K562 (cell line): ENCODE data around the gene RNF31. TPM values are rescaled to one million over a fixed set of nuclear protein-coding genes. Genes with fewer than 3 reads are reported as not detected.

Experiments
- ARID3A ChIP-seq: IDR thresholded peaks from 2 replicates; pipeline ENCODE4 v1.6.1; 2012; ENCODE audit warnings: low read depth, low read length, improper control_type of control experiment, borderline replicate concordance
- ASH1L ChIP-seq: fragments of 450-650 bp; IDR thresholded peaks from 2 replicates; pipeline ENCODE4 v1.6.1; 2018; ENCODE audit warnings: borderline replicate concordance, mild to moderate bottlenecking, low read depth; ENCODE audit not compliant: partially characterized antibody
- BMI1 ChIP-seq: fragments of 150-350 bp; IDR thresholded peaks from 2 replicates; pipeline ENCODE4 v1.6.1; 2014; ENCODE audit warnings: low read length
- C11orf30 ChIP-seq: fragments of 450-650 bp; IDR thresholded peaks from 2 replicates; pipeline ENCODE4 v1.6.1; 2016; ENCODE audit warnings: low read depth, mild to moderate bottlenecking
- CBX5 ChIP-seq: IDR thresholded peaks from 2 replicates; pipeline ENCODE4 v1.6.1; 2014; ENCODE audit warnings: low read depth, borderline replicate concordance
- FOSL1 ChIP-seq: fragments of 200-800 bp; sonication (Bioruptor generic); conservative IDR thresholded peaks from 2 replicates; pipeline ENCODE4 v1.6.1; 2016; ENCODE audit warnings: missing genetic modification characterization, missing compliant biosample characterization
- FOXA1 ChIP-seq: fragments of 450-650 bp; IDR thresholded peaks from 2 replicates; pipeline ENCODE4 v1.6.1; 2016; ENCODE audit warnings: mild to moderate bottlenecking, borderline replicate concordance
- FUS ChIP-seq: fragments of 200-400 bp; formaldehyde crosslinking; optimal IDR thresholded peaks from 2 replicates; pipeline ENCODE3; 2017; ENCODE audit warnings: low read depth, low read length
- GTF2B ChIP-seq: IDR thresholded peaks from 2 replicates; pipeline ENCODE4 v1.6.1; 2011; ENCODE audit not compliant: insufficient read length; ENCODE audit errors: extremely low read depth
- KDM4B ChIP-seq, 2 experiments: fragments of 450-650 bp in 1 of 2; sonication (generic) in 1 of 2; IDR thresholded peaks; 2 replicates each; pipeline ENCODE4 v1.6.1; 2016 to 2017; ENCODE audit warnings: borderline replicate concordance in 2 of 2, antibody characterized with exemption in 1 of 2, low read depth in 1 of 2, mild to moderate bottlenecking in 1 of 2
- LARP7 ChIP-seq: fragments of 450-650 bp; IDR thresholded peaks from 2 replicates; pipeline ENCODE4 v1.6.1; 2016
- MXI1 ChIP-seq: IDR thresholded peaks from 2 replicates; pipeline ENCODE4 v1.6.1; 2011; ENCODE audit warnings: low read depth, mild to moderate bottlenecking, improper control_type of control experiment, low read length
- RFX1 ChIP-seq: fragments of 450-650 bp; IDR thresholded peaks from 2 replicates; pipeline ENCODE4 v1.6.1; 2016; ENCODE audit warnings: mild to moderate bottlenecking, moderate library complexity
- SNIP1 ChIP-seq: fragments of 450-650 bp; IDR thresholded peaks from 2 replicates; pipeline ENCODE4 v1.7.1; 2017; ENCODE audit warnings: low read depth, mild to moderate bottlenecking
- THAP7 ChIP-seq: fragments of 250-450 bp; sonication (Bioruptor Pico); IDR thresholded peaks from 2 replicates; pipeline ENCODE4 v1.5.0; 2021
- TSHZ1 ChIP-seq: fragments of 250-450 bp; sonication (Bioruptor Pico); IDR thresholded peaks from 2 replicates; pipeline ENCODE4 v1.4.0; 2020; ENCODE audit warnings: mild to moderate bottlenecking, moderate library complexity
- YBX1 ChIP-seq: fragments of 450-650 bp; IDR thresholded peaks from 2 replicates; pipeline ENCODE4 v1.7.1; 2016; ENCODE audit warnings: mild to moderate bottlenecking
- ZFP36 ChIP-seq: fragments of 150-350 bp; IDR thresholded peaks from 2 replicates; pipeline ENCODE4 v1.6.1; 2018; ENCODE audit warnings: low read length, low read depth; ENCODE audit not compliant: partially characterized antibody
- ZNF174 ChIP-seq: fragments of 250-450 bp; sonication (Bioruptor Pico); IDR thresholded peaks from 2 replicates; pipeline ENCODE4 v1.4.0; 2020; ENCODE audit warnings: mild to moderate bottlenecking
- ZNF347 ChIP-seq: fragments of 450-650 bp; formaldehyde crosslinking; IDR thresholded peaks from 2 replicates; pipeline ENCODE4 v1.4.0; 2020; ENCODE audit warnings: low read depth, mild to moderate bottlenecking, moderate library complexity
- ZNF586 ChIP-seq: fragments of 450-650 bp; formaldehyde crosslinking; conservative IDR thresholded peaks from 2 replicates; pipeline ENCODE4 v1.4.0; 2020; ENCODE audit warnings: mild to moderate bottlenecking, moderate library complexity
- ZNF644 ChIP-seq: fragments of 200-800 bp; sonication (Bioruptor generic); IDR thresholded peaks from 2 replicates; pipeline ENCODE4 v1.6.1; 2016; ENCODE audit warnings: low read depth, missing genetic modification characterization, missing compliant biosample characterization
- polyA plus RNA-seq, 8 experiments: library from polyadenylated mRNA; depleted of rRNA in 4 of 8; stranded (reverse) in 5 of 8; unstranded in 3 of 8; fragments of >200 nt; fragmentation: Nextera tagmentation in 2 of 8; fragmentation: Illumina TruSeq in 1 of 8; extraction: Ambion mirVana in 2 of 8; extraction: Trizol in 1 of 8; gene quantifications; 2 replicates each; pipeline versions ENCODE4 v1.2.1 to v1.2.3, GENCODE V29; 2011 to 2014; ENCODE audit warnings: inconsistent platforms in 1 of 8, missing spikeins in 1 of 8
- total RNA-seq, 7 experiments: library from RNA; depleted of rRNA in 6 of 7; stranded (reverse); fragments of >200 nt in 6 of 7; fragmentation: Illumina TruSeq in 2 of 7; extraction: Trizol in 2 of 7; gene quantifications; 2 replicates each; pipeline versions ENCODE4 v1.2.1 to v1.2.3, GENCODE V29; 2011 to 2021; ENCODE audit warnings: low replicate concordance in 1 of 7

The RNF31 gene
- total and polyA plus RNA-seq, 9 of the 15 experiments (the other 6 are each of a cell fraction or from before 2014, with no cell fraction given) = 3.1 to 47.6 (median 19.1) TPM

GRCh38 chr14:24188251-24189058, 41.2 kb downstream of the RNF31 start, which contains the start of gene IPO4 (continued):
- TF ChIP-seq ASH1L = no peak
- no peak for TF ChIP-seq TSHZ1 (CRISPR knock-in tag)
- TF ChIP-seq ARID3A = no peak
- peak; percentile 83 for TF ChIP-seq BMI1
- TF ChIP-seq ZNF644 = no peak
- TF ChIP-seq FOSL1 = 0 out of 2 replicates have a peak, but pooled peaks have one; percentile 20
- no peak for TF ChIP-seq ZNF347 (CRISPR knock-in tag)
- TF ChIP-seq FOXA1 = no peak
- no peak for TF ChIP-seq GTF2B
- peak in 1 of 2 experiments; percentile 86; a peak in 2 of 4 replicates for TF ChIP-seq KDM4B (IDR thresholded peaks at IDR 0.05; ENCODE audit: borderline replicate concordance in 2 of 2, low read depth in 1 of 2)
- no peak for TF ChIP-seq ZFP36
- TF ChIP-seq RFX1 = peak; percentile 96
- no peak for TF ChIP-seq LARP7
- TF ChIP-seq FUS = no peak
- peak; percentile 42; the same call in 1 of the 2 replicates for TF ChIP-seq THAP7
- no peak for TF ChIP-seq ZNF586
- 0 out of 2 replicates have a peak, but pooled peaks have one; percentile 33 for TF ChIP-seq SNIP1
- no peak for TF ChIP-seq ZNF174 (CRISPR knock-in tag)
- peak; percentile 99 for TF ChIP-seq MXI1
- peak; percentile 72 for TF ChIP-seq C11orf30
- TF ChIP-seq CBX5 = no peak
- no peak for TF ChIP-seq YBX1
